Caco-2 (cell line): Measurements from ENCODE around the gene PAK4. TPM values are rescaled to one million over a fixed set of nuclear protein-coding genes. Genes with fewer than 3 reads are reported as not detected.

ENCODE experiments used
- BruUV-seq: library from RNA; stranded (reverse); fragments of 400-500 nt; replicated peaks from 2 replicates; lab custom pipeline; 2021; lab: Mats Ljungman, UMichigan
- CTCF ChIA-PET: fragments of 300-600 bp; sonication (Branson Sonifier 250); formaldehyde crosslinking; loops from one replicate; lab custom pipeline; 2022; ENCODE audit warnings: antibody characterized with exemption; lab: Charles Lee
- POLR2A ChIA-PET: fragments of 300-600 bp; sonication (Branson Sonifier 250); formaldehyde crosslinking; loops from one replicate; lab custom pipeline; 2022; ENCODE audit warnings: antibody characterized with exemption; lab: Charles Lee
- DNase-seq, 2 experiments: peaks; one replicate each; pipeline versions ENCODE4 v3.0.0 to v3.0.0-alpha.2; 2020 to 2022
- H3K27me3 ChIP-seq: replicated peaks from 2 replicates; pipeline ENCODE4 v1.6.0; 2011; ENCODE audit warnings: low read length; ENCODE audit not compliant: control insufficient read depth, insufficient read depth
- H3K36me3 ChIP-seq: 2 replicates; pipeline ENCODE4 v1.5.1; 2011; ENCODE audit warnings: low read length; ENCODE audit not compliant: control insufficient read depth, insufficient read depth
- H3K4me1 ChIP-seq: fragments of 250-450 bp; sonication (Bioruptor Pico); 2 replicates; pipeline ENCODE4 v1.5.1; 2020; ENCODE audit warnings: mild to moderate bottlenecking
- H3K4me3 ChIP-seq: 2 replicates; pipeline ENCODE4 v1.5.1; 2011; ENCODE audit warnings: low read depth, mild to moderate bottlenecking, control low read depth, low read length
- H3K9me3 ChIP-seq: fragments of 250-450 bp; sonication (Bioruptor Pico); 2 replicates; pipeline ENCODE4 v1.5.1; 2020; ENCODE audit warnings: mild to moderate bottlenecking, moderate library complexity
- H3K27ac Mint-ChIP-seq: one replicate; pipeline ENCODE4 v1.8.0; 2022; ENCODE audit warnings: mixed read lengths; ENCODE audit not compliant: unreplicated experiment
- H3K27me3 Mint-ChIP-seq: one replicate; pipeline ENCODE4 v1.8.0; 2022; ENCODE audit warnings: mixed read lengths; ENCODE audit not compliant: insufficient read depth, unreplicated experiment
- H3K36me3 Mint-ChIP-seq: one replicate; pipeline ENCODE4 v1.8.0; 2022; ENCODE audit warnings: mild to moderate bottlenecking, mixed read lengths; ENCODE audit not compliant: insufficient read depth, unreplicated experiment
- H3K4me1 Mint-ChIP-seq: one replicate; pipeline ENCODE4 v1.8.0; 2022; ENCODE audit warnings: low read depth, mixed read lengths; ENCODE audit not compliant: unreplicated experiment
- H3K4me3 Mint-ChIP-seq: one replicate; pipeline ENCODE4 v1.8.0; 2022; ENCODE audit warnings: mild to moderate bottlenecking, moderate library complexity, mixed read lengths; ENCODE audit not compliant: unreplicated experiment
- H3K9me3 Mint-ChIP-seq: one replicate; pipeline ENCODE4 v1.8.0; 2022; ENCODE audit warnings: mixed read lengths; ENCODE audit not compliant: unreplicated experiment
- CTCF ChIP-seq, 2 experiments: fragments of 200-600 bp in 1 of 2; IDR thresholded peaks; 1 replicate in 1 of 2; 2 replicates in 1 of 2; pipeline versions ENCODE4 v1.5.1 to v1.8.0; 2011 to 2022; ENCODE audit warnings: antibody characterized with exemption in 1 of 2, control low read depth in 1 of 2, inconsistent platforms in 1 of 2, low read depth in 1 of 2, low read length in 1 of 2, mild to moderate bottlenecking in 1 of 2, moderate library complexity in 1 of 2; ENCODE audit not compliant: insufficient read depth in 1 of 2, severe bottlenecking in 1 of 2, unreplicated experiment in 1 of 2
- intact Hi-C: fragments of 100-400 bp; cut with micrococcal nuclease; formaldehyde crosslinking; loops from one replicate; pipeline ENCODE4 v1.10.0; 2022; ENCODE audit not compliant: unreplicated experiment
- total RNA-seq: library from RNA; stranded (reverse); gene quantifications from 2 replicates; pipeline ENCODE4 v1.2.3, GENCODE V29; 2022

The PAK4 gene
- total RNA-seq, 1 experiment from 2014 or later, result 112 TPM

GRCh38 chr19:39154629-39155100 is 29.1 kb downstream of the PAK4 start:
- Mint-ChIP-seq H3K27ac (peak overlapping the region; percentile 91), H3K4me1 (peaks cover 71% of the 10 kb centered on the region), H3K4me3 (peak overlapping the region; percentile 60), H3K9me3 (no peaks in the 10 kb centered on the region), H3K27me3 (no peaks in the 10 kb centered on the region), H3K36me3 (peaks cover 48% of the 10 kb centered on the region)
- ChIA-PET POLR2A (no interaction called here), CTCF (interaction anchor here (1.4 to 1.9 kb wide), 2 partner anchors 179 to 188 kb away, joined by 4 read pairs; partner anchors contain the start of genes FBXO17 and SAMD4B)
- Histone ChIP-seq H3K9me3 (no peaks in the 10 kb centered on the region), H3K27me3 (no peaks in the 10 kb centered on the region), H3K4me1 (peaks cover 62% of the 10 kb centered on the region), H3K36me3 (peaks cover 1% of the 10 kb centered on the region), H3K4me3 (no peak overlapping the region)
- intact Hi-C loops, result loop anchor here (2.0 kb wide), 1 partner anchor 28 kb away; no protein-coding TSS in a partner anchor
- BruUV-seq, result no TSS peak
- TF ChIP-seq CTCF (IDR thresholded peaks at IDR 0.05; ENCODE audit: insufficient read depth in 1 of 2, low read depth in 1 of 2, low read length in 1 of 2, severe bottlenecking in 1 of 2, unreplicated experiment in 1 of 2), result peak in 1 of 2 experiments; percentile 26
- DNase-seq, result peak; percentile 91 to 92

DNA sequence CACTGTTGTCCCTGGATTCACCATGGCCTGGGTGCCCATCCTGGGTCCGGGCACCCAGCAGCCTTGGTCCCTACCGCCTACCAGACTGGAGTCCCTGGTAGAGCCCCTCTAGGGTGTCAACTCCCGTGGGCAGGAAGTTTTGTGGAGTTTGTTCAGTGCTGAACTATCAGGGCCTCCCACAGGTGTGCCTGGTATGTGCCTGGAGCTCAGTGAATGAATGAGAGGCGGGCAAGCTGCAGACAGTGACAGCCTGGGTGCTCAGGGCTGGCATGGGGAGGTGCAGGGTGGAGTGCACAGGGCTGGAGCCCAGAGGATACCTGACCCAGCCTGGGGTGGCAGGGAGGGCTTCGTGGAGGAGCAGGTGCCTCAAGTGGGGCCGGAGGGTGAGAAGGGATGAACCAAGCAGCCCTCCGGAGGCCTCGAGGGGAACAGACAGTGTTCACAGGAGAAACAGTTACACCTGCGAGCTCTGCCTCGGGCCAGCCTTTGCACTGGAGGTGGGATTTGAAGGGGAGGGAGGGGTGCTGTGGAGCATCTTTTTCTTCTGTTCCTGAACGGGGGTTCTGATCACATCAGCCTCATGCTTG is 29.6 kb downstream of the PAK4 start:
- POLR2A ChIA-PET, result no interaction called here
- H3K27me3 ChIP-seq, result no peaks in the 10 kb centered on the region
- intact Hi-C loops, result loop anchor here (2.0 kb wide), 1 partner anchor 28 kb away; no protein-coding TSS in a partner anchor
- no peaks in the 10 kb centered on the region for H3K9me3 Mint-ChIP-seq
- H3K36me3 ChIP-seq, result peaks cover 1% of the 10 kb centered on the region
- no peak overlapping the region for H3K4me3 ChIP-seq
- no peaks in the 10 kb centered on the region for H3K27me3 Mint-ChIP-seq
- peak overlapping the region; percentile 60 for H3K4me3 Mint-ChIP-seq
- no peak for TF ChIP-seq CTCF (IDR thresholded peaks at IDR 0.05; ENCODE audit: insufficient read depth in 1 of 2, low read depth in 1 of 2, low read length in 1 of 2, severe bottlenecking in 1 of 2, unreplicated experiment in 1 of 2)
- H3K4me1 Mint-ChIP-seq, result peaks cover 70% of the 10 kb centered on the region
- H3K4me1 ChIP-seq, result peaks cover 67% of the 10 kb centered on the region
- no peak for DNase-seq
- no TSS peak for BruUV-seq
- H3K36me3 Mint-ChIP-seq, result peaks cover 44% of the 10 kb centered on the region
- CTCF ChIA-PET, result interaction anchor here (0.7 to 1.9 kb wide), 3 partner anchors 33 to 187 kb away, joined by 3 to 4 read pairs (median 4); partner anchors contain the start of genes FBXO17 and SAMD4B
- peak overlapping the region; percentile 91 for H3K27ac Mint-ChIP-seq
- no peaks in the 10 kb centered on the region for H3K9me3 ChIP-seq

GRCh38 chr19:39155741-39156140 is 30.2 kb downstream of the PAK4 start:
- peak overlapping the region; percentile 91 for H3K27ac Mint-ChIP-seq
- no peak overlapping the region for H3K4me3 Mint-ChIP-seq
- no peaks in the 10 kb centered on the region for H3K27me3 Mint-ChIP-seq
- no peaks in the 10 kb centered on the region for H3K9me3 Mint-ChIP-seq
- Histone ChIP-seq H3K27me3 (no peaks in the 10 kb centered on the region), H3K4me3 (no peak overlapping the region), H3K4me1 (peaks cover 72% of the 10 kb centered on the region), H3K9me3 (no peaks in the 10 kb centered on the region), H3K36me3 (peaks cover 1% of the 10 kb centered on the region)
- ChIA-PET POLR2A (no interaction called here), CTCF (interaction anchor here (0.7 to 1.9 kb wide), 2 partner anchors 33 to 180 kb away, joined by 3 to 4 read pairs; partner anchors contain the start of gene FBXO17)
- TF ChIP-seq CTCF (IDR thresholded peaks at IDR 0.05; ENCODE audit: insufficient read depth in 1 of 2, low read depth in 1 of 2, low read length in 1 of 2, severe bottlenecking in 1 of 2, unreplicated experiment in 1 of 2), result no peak
- H3K36me3 Mint-ChIP-seq, result peaks cover 43% of the 10 kb centered on the region
- intact Hi-C loops, result loop anchor here (2.0 kb wide), 1 partner anchor 29 kb away; no protein-coding TSS in a partner anchor
- BruUV-seq, result no TSS peak
- H3K4me1 Mint-ChIP-seq, result peaks cover 70% of the 10 kb centered on the region
- no peak for DNase-seq
